NCI-H226 (cell line): ENCODE measurements around the gene ST3GAL5.

Source experiments
- DNase-seq: peaks from one replicate; pipeline ENCODE4 v3.0.0-alpha.2; 2015

The ST3GAL5 gene

GRCh38 chr2:85865539-85866164 is 23.1 kb downstream of the ST3GAL5 start:
- peak; percentile 30 for DNase-seq

- no peak for DNase-seq
Observed at GRCh38 chr2:85864654-85865053, 24.1 kb downstream of the ST3GAL5 start.

- DNase-seq: no peak
Observed at GRCh38 chr2:85862426-85862825, 26.4 kb downstream of the ST3GAL5 start.

GRCh38 chr2:85861650-85862049 is 27.1 kb downstream of the ST3GAL5 start:
- DNase-seq: no peak

GRCh38 chr2:85861180-85861579 is 27.6 kb downstream of the ST3GAL5 start:
- no peak for DNase-seq

- DNase-seq: no peak
Observed at GRCh38 chr2:85858841-85859240, 29.9 kb downstream of the ST3GAL5 start.

- DNase-seq: no peak
Observed at GRCh38 chr2:85854897-85855296, 33.9 kb downstream of the ST3GAL5 start.

GRCh38 chr2:85854166-85854509 is 34.7 kb downstream of the ST3GAL5 start:
- DNase-seq: no peak

GRCh38 chr2:85853499-85854165 is 35.2 kb downstream of the ST3GAL5 start:
- DNase-seq: no peak

- no peak for DNase-seq
Observed at GRCh38 chr2:85852937-85853498, 35.8 kb downstream of the ST3GAL5 start.

- no peak for DNase-seq
Observed at GRCh38 chr2:85852152-85852840, 36.5 kb downstream of the ST3GAL5 start.

- no peak for DNase-seq
Observed at GRCh38 chr2:85851253-85852151, 37.3 kb downstream of the ST3GAL5 start.

GRCh38 chr2:85850451-85850850 is 38.3 kb downstream of the ST3GAL5 start:
- no peak for DNase-seq

GRCh38 chr2:85847051-85847588 is 41.7 kb downstream of the ST3GAL5 start:
- no peak for DNase-seq

- DNase-seq: no peak
Observed at GRCh38 chr2:85846411-85846810, 42.4 kb downstream of the ST3GAL5 start.

GRCh38 chr2:85844486-85844885 is 44.3 kb downstream of the ST3GAL5 start:
- DNase-seq: no peak

- DNase-seq: no peak
Observed at GRCh38 chr2:85843543-85843942, 45.2 kb downstream of the ST3GAL5 start.

- DNase-seq: no peak
Observed at GRCh38 chr2:85840091-85840490, 48.7 kb downstream of the ST3GAL5 start.

GRCh38 chr2:85839461-85839860 is 49.3 kb downstream of the ST3GAL5 start:
- no peak for DNase-seq

- no peak for DNase-seq
Observed at GRCh38 chr2:85838641-85839040, 50.1 kb downstream of the ST3GAL5 start.

- no peak for DNase-seq
Observed at GRCh38 chr2:85838181-85838580, 50.6 kb downstream of the ST3GAL5 start.

- no peak for DNase-seq
Observed at GRCh38 chr2:85834466-85834865, 54.3 kb downstream of the ST3GAL5 start.

GRCh38 chr2:85831735-85832134 is 57.1 kb downstream of the ST3GAL5 start:
- no peak for DNase-seq
